Esophagus (tissue), 2 donors: ENCODE data around the gene INPP5K. TPM values are rescaled to one million over a fixed set of nuclear protein-coding genes. Genes with fewer than 3 reads are reported as not detected.
"Not testable (repeated sequence)": the region's sequence is repeated elsewhere in the genome, so short reads cannot be mapped to it uniquely, and the experiment has no call there.

ENCODE experiments used
- H3K27ac ChIP-seq, 2 donors: one replicate each; pipeline ENCODE4 v1.5.1; 2013; ENCODE audit warnings: low read depth in 2 of 2, mild to moderate bottlenecking in 2 of 2, inconsistent platforms in 1 of 2, low read length in 1 of 2, moderate library complexity in 1 of 2
- H3K27me3 ChIP-seq, 2 donors: one replicate each; pipeline ENCODE4 v1.6.1; 2013; ENCODE audit warnings: low read length in 2 of 2, control low read depth in 1 of 2, mild to moderate bottlenecking in 1 of 2; ENCODE audit not compliant: insufficient read depth in 2 of 2, control insufficient read depth in 1 of 2
- H3K36me3 ChIP-seq, 2 donors: one replicate each; pipeline ENCODE4 v1.6.1; 2013; ENCODE audit warnings: low read length in 1 of 2; ENCODE audit not compliant: control insufficient read depth in 2 of 2, insufficient read depth in 2 of 2
- H3K4me1 ChIP-seq, 2 donors: one replicate each; pipeline ENCODE4 v1.6.1; 2013; ENCODE audit warnings: low read length in 1 of 2; ENCODE audit not compliant: control insufficient read depth in 2 of 2, insufficient read depth in 2 of 2
- H3K4me3 ChIP-seq, 2 donors: one replicate each; pipeline ENCODE4 v1.5.1; 2013; ENCODE audit warnings: low read length in 2 of 2, mild to moderate bottlenecking in 2 of 2, low read depth in 1 of 2, moderate library complexity in 1 of 2
- H3K9me3 ChIP-seq, 2 donors: one replicate each; pipeline ENCODE4 v1.6.1; 2013; ENCODE audit warnings: mild to moderate bottlenecking in 2 of 2, low read depth in 1 of 2, low read length in 1 of 2, moderate library complexity in 1 of 2; ENCODE audit not compliant: control insufficient read depth in 2 of 2, insufficient read depth in 1 of 2
- WGBS, 2 donors: extraction: QIAGEN DNeasy Blood & Tissue Kit; methylation state at CpG; one replicate each; pipeline ENCODE4 v1.1.7; 2013; 5-methylcytosine and 5-hydroxymethylcytosine counted together
- polyA plus RNA-seq, 2 donors: library from polyadenylated mRNA; stranded (reverse); fragments of 200-250 nt; gene quantifications; one replicate each; pipeline ENCODE4 v1.2.3, GENCODE V29; 2013
- donor health status: healthy with polysubstance abuse.
- donor health status: Bipolar disorder and iron deficiency.

INPP5K gene
- polyA plus RNA-seq, 2 donors: 16.1 to 19.5 TPM

DNA sequence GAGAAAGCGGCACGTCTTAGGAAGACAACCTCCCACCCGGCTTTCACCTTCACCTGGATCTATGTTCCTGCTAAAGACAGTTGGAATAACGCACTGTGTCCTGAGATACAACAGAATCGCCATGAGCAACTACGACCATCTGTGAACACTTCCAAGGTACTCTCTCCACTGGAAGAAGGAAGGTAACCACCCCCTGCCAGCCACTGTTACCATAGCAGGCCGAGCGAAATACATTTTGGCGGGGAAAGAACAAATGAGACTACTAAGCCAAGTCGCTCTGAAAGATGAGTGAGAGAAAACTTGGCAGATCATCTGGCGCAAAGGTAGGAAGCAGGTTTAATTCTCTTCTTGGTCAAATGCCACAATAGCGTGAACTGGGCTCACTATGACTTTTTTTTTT is 70.2 kb downstream of the INPP5K start:
- peaks cover 0 to 8% of the 10 kb centered on the region in 2 donors for H3K4me1 ChIP-seq
- H3K36me3 ChIP-seq: peaks cover 0 to 9% of the 10 kb centered on the region in 2 donors
- 67 to 79% methylated on average over 12 of the region's 12 CpGs for WGBS, 2 donors
- no peak overlapping the region for H3K27ac ChIP-seq
- no peak overlapping the region for H3K4me3 ChIP-seq
- H3K9me3 ChIP-seq: no peaks in the 10 kb centered on the region
- H3K27me3 ChIP-seq: no peaks in the 10 kb centered on the region

DNA sequence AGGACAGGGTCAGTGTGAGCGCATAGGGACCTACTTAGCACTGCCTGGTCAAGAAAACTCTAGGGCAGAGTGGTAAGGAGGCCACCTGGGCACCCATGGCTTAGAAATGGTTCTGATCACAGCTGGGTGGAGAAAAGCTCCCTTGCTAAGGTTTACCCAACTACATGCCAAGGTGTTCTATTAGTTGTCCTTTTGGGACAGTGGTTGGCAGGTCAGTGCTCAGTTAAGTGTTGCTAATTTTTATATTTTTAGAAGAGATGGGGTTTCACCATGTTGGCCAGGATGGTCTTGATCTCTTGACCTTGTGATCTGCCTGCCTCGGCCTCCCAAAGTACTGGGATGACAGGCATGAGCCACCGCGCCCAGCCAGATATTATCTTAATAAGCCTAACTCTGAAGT is 70.7 kb downstream of the INPP5K start:
- H3K27ac ChIP-seq, H3K36me3 ChIP-seq, H3K4me3 ChIP-seq, H3K27me3 ChIP-seq, H3K4me1 ChIP-seq, H3K9me3 ChIP-seq: not testable (repeated sequence)
- WGBS, 2 donors: 94 to 95% methylated on average over 4 of the region's 4 CpGs

Other genes with a start within 250 kb of the INPP5K start
- gene BHLHA9, start 246.2 kb downstream of the INPP5K start, polyA plus RNA-seq: not detected
- under 1 TPM; 0.04 to 0.08 TPM for gene TRARG1, start 236.9 kb downstream of the INPP5K start, polyA plus RNA-seq
- gene YWHAE, start 116.4 kb downstream of the INPP5K start, polyA plus RNA-seq: 100 to 1,000 TPM; 246 to 324 TPM
- 10 to 100 TPM; 17.8 to 23.8 TPM for gene CRK, start 60.4 kb downstream of the INPP5K start, polyA plus RNA-seq
- 10 to 100 TPM; 42.0 to 45.0 TPM for gene MYO1C, start 23.9 kb downstream of the INPP5K start, polyA plus RNA-seq
- 10 to 100 TPM; 16.5 to 36.7 TPM for gene PITPNA, start 46.2 kb upstream of the INPP5K start, polyA plus RNA-seq
- 1 to 10 TPM; 2.1 to 2.2 TPM for gene SLC43A2, start 112.2 kb upstream of the INPP5K start, polyA plus RNA-seq
- gene SCARF1, start 129.1 kb upstream of the INPP5K start, polyA plus RNA-seq: 1 to 10 TPM; 2.8 TPM
- 1 to 10 TPM; 4.6 to 6.0 TPM for gene RILP, start 133.3 kb upstream of the INPP5K start, polyA plus RNA-seq
- gene PRPF8, start 168.3 kb upstream of the INPP5K start, polyA plus RNA-seq: 10 to 100 TPM; 74.5 to 82.1 TPM
- 1 to 10 TPM; 3.6 to 3.8 TPM for gene TLCD2, start 193.8 kb upstream of the INPP5K start, polyA plus RNA-seq
- gene WDR81, start 208.1 kb upstream of the INPP5K start, polyA plus RNA-seq: 10 to 100 TPM in 1 of 2 donors, 1 to 10 TPM in 1; 8.5 to 10.7 TPM
- gene SERPINF2, start 226.3 kb upstream of the INPP5K start, polyA plus RNA-seq: 1 to 10 TPM; 1.9 to 2.9 TPM
- 10 to 100 TPM; 49.0 to 56.7 TPM for gene SERPINF1, start 245.4 kb upstream of the INPP5K start, polyA plus RNA-seq